Activated CD8-positive, alpha-beta T cell treated with anti-CD3 and anti-CD28 coated beads for 36 hours (primary cell): Measurements from ENCODE around the gene CHTOP. TPM values are rescaled to one million over a fixed set of nuclear protein-coding genes. Genes with fewer than 3 reads are reported as not detected.
"Not testable (repeated sequence)": the region's sequence is repeated elsewhere in the genome, so short reads cannot be mapped to it uniquely, and the experiment has no call there.

ENCODE experiments used
- ATAC-seq: fragments of 200-7000 bp; cut with Tn5 transposase; one replicate; pipeline ENCODE4 v1.10.0; 2021; ENCODE audit warnings: mild to moderate bottlenecking, moderate library complexity
- CTCF ChIA-PET: fragments of 350-600 bp; sonication (Branson Sonifier 250); formaldehyde crosslinking; loops from one replicate; lab custom pipeline; 2021; ENCODE audit warnings: antibody characterized with exemption; lab: Charles Lee
- POLR2A ChIA-PET: fragments of 350-600 bp; sonication (Branson Sonifier 250); formaldehyde crosslinking; loops from one replicate; lab custom pipeline; 2021; ENCODE audit warnings: antibody characterized with exemption; lab: Charles Lee
- DNase-seq: peaks from one replicate; pipeline ENCODE4 v3.0.0-alpha.2; 2020
- H3K27ac Mint-ChIP-seq: one replicate; pipeline ENCODE4 v1.8.0; 2021; ENCODE audit warnings: mild to moderate bottlenecking, mixed read lengths
- H3K27me3 Mint-ChIP-seq: one replicate; pipeline ENCODE4 v1.8.0; 2021; ENCODE audit warnings: mixed read lengths
- H3K36me3 Mint-ChIP-seq: one replicate; pipeline ENCODE4 v1.8.0; 2021; ENCODE audit warnings: low read depth, mixed read lengths
- H3K4me1 Mint-ChIP-seq: one replicate; pipeline ENCODE4 v1.8.0; 2021; ENCODE audit warnings: low read depth, mixed read lengths
- H3K4me3 Mint-ChIP-seq: one replicate; pipeline ENCODE4 v1.8.0; 2021; ENCODE audit warnings: mild to moderate bottlenecking, moderate library complexity, mixed read lengths
- H3K9me3 Mint-ChIP-seq: one replicate; pipeline ENCODE4 v1.8.0; 2021; ENCODE audit warnings: mixed read lengths
- CTCF ChIP-seq: fragments of 200-600 bp; IDR thresholded peaks from one replicate; pipeline ENCODE4 v1.8.0; 2022; ENCODE audit warnings: antibody characterized with exemption, mild to moderate bottlenecking
- intact Hi-C: fragments of 100-400 bp; cut with micrococcal nuclease; formaldehyde crosslinking; loops from one replicate; pipeline ENCODE4 v1.10.0; 2022
- total RNA-seq, 2 experiments: library from RNA; stranded (reverse); gene quantifications; one replicate each; pipeline ENCODE4 v1.2.3, GENCODE V29; 2021

The CHTOP gene
- total RNA-seq, 2 experiments from 2014 or later = 76.8 to 83.2 TPM

GRCh38 chr1:153670257-153670858 lies 36.5 kb downstream of the CHTOP start:
- Mint-ChIP-seq H3K36me3 (peaks cover 47% of the 10 kb centered on the region), H3K4me1 (peaks cover 26% of the 10 kb centered on the region), H3K4me3 (no peak overlapping the region), H3K27ac (no peak overlapping the region), H3K9me3 (no peaks in the 10 kb centered on the region), H3K27me3 (no peaks in the 10 kb centered on the region)
- no peak for TF ChIP-seq CTCF
- CTCF ChIA-PET = interaction anchor here (1.7 to 3.3 kb wide), 2 partner anchors 79 to 160 kb away, joined by 5 to 17 read pairs; no protein-coding TSS in a partner anchor
- POLR2A ChIA-PET = interaction anchor here (0.6 to 3.9 kb wide), 6 partner anchors 9 to 138 kb away, joined by 3 to 31 read pairs (median 6); partner anchors contain the start of genes CHTOP and SNAPIN
- intact Hi-C loops = loop anchor here (5.0 kb wide), 1 partner anchor 317 kb away; the partner anchor contains the start of gene RAB13
- ATAC-seq = no peak
- peak; percentile 42 for DNase-seq

GRCh38 chr1:153670859-153671627 lies 37.2 kb downstream of the CHTOP start, which contains the start of gene ILF2:
TSS of gene ILF2 (minus strand) at chr1:153670993. CDS start at chr1:153670922, 71 bp downstream.
- ChIA-PET POLR2A (interaction anchor here (1.1 to 3.9 kb wide), 3 partner anchors 10 to 36 kb away, joined by 8 to 31 read pairs (median 9); partner anchors contain the start of genes CHTOP and SNAPIN), CTCF (interaction anchor here (1.3 to 3.3 kb wide), 6 partner anchors 23 to 316 kb away, joined by 4 to 17 read pairs (median 6); partner anchors contain the start of gene RAB13)
- Mint-ChIP-seq H3K36me3 (peaks cover 41% of the 10 kb centered on the region), H3K27ac (no peak within 1 kb of the TSS), H3K4me1 (peaks cover 26% of the 10 kb centered on the region), H3K4me3 (no peak within 1 kb of the TSS), H3K9me3 (no peaks in the 10 kb centered on the region), H3K27me3 (no peaks in the 10 kb centered on the region)
- DNase-seq (peak; percentile 99), ATAC-seq (peak; percentile 90)
- no peak for TF ChIP-seq CTCF
- intact Hi-C loops = loop anchor here (5.0 kb wide), 1 partner anchor 316 kb away; the partner anchor contains the start of gene RAB13

GRCh38 chr1:153671628-153672353 lies 37.9 kb downstream of the CHTOP start:
- intact Hi-C loops = loop anchor here (5.0 kb wide), 1 partner anchor 316 kb away; the partner anchor contains the start of gene RAB13

GRCh38 chr1:153673511-153673910 lies 39.6 kb downstream of the CHTOP start:
- intact Hi-C loops = loop anchor here (5.0 kb wide), 1 partner anchor 314 kb away; the partner anchor contains the start of gene RAB13
- no peak for ATAC-seq
- no peak for DNase-seq
- no peaks in the 10 kb centered on the region for H3K9me3 Mint-ChIP-seq
- H3K36me3 Mint-ChIP-seq = peaks cover 19% of the 10 kb centered on the region
- peaks cover 23% of the 10 kb centered on the region for H3K4me1 Mint-ChIP-seq
- no peak overlapping the region for H3K27ac Mint-ChIP-seq
- peak overlapping the region; percentile 50 for H3K4me3 Mint-ChIP-seq
- ChIA-PET CTCF (interaction anchor here (1.2 to 3.3 kb wide), 2 partner anchors 39 to 76 kb away, joined by 3 to 17 read pairs; partner anchors contain the start of gene CHTOP), POLR2A (no interaction called here)
- TF ChIP-seq CTCF = no peak
- peaks cover 19% of the 10 kb centered on the region for H3K27me3 Mint-ChIP-seq

More at GRCh38 chr1:153671628-153672353, 37.9 kb downstream of the CHTOP start:
- Mint-ChIP-seq H3K36me3 (peaks cover 35% of the 10 kb centered on the region), H3K4me1 (peaks cover 26% of the 10 kb centered on the region)
- ATAC-seq (peak; percentile 31), DNase-seq (peak; percentile 74)
- not testable (repeated sequence) for H3K27ac Mint-ChIP-seq, H3K9me3 Mint-ChIP-seq, H3K27me3 Mint-ChIP-seq, H3K4me3 Mint-ChIP-seq
- POLR2A ChIA-PET = interaction anchor here (0.6 to 3.9 kb wide), 4 partner anchors 36 to 315 kb away, joined by 3 to 31 read pairs (median 3); partner anchors contain the start of genes CHTOP and RAB13
- CTCF ChIA-PET = interaction anchor here (0.6 to 3.3 kb wide), 13 partner anchors 24 to 315 kb away, joined by 3 to 17 read pairs (median 4); partner anchors contain the start of genes CHTOP and RAB13
